Measurements from ENCODE around the gene HOXD9. TPM values are rescaled to one million over a fixed set of nuclear protein-coding genes. Genes with fewer than 3 reads are reported as not detected.

HOXD9 gene
- polyA plus RNA-seq, 3 donors, result not detected

DNA sequence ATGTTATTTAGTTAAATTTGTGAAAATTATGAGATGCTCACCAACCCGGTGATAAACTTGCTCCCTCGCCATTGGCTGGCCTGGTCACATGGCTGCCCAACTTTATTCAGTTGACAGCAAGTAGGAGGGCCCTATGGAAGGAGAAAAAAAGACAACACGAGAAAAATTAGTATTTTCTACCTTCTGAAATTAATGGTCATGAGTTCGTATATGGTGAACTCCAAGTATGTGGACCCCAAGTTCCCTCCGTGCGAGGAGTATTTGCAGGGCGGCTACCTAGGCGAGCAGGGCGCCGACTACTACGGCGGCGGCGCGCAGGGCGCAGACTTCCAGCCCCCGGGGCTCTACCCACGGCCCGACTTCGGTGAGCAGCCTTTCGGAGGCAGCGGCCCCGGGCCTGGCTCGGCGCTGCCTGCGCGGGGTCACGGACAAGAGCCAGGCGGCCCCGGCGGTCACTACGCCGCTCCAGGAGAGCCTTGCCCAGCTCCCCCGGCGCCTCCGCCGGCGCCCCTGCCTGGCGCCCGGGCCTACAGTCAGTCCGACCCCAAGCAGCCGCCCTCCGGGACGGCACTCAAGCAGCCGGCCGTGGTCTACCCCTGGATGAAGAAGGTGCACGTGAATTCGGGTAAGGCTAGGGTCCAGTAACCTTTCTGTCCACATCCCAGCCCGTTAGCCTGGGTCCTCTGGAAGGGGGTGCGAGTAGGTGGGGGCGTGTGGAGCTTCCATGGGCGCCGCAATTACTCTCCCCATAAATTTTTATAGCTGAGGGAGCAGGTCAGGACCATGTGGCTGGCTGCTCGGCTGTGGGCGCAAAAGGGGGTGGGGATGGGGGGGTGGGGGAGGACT is 29.1 kb downstream of the HOXD9 start, which contains the start of gene HOXD4:
Gene HOXD4, plus strand, starts transcription at position 109 of the 846 bp plus-strand sequence. Its CDS starts 84 bp downstream, at position 193.
- no peak within 1 kb of the TSS for H2AFZ ChIP-seq (ENCODE audit: insufficient read depth, low read depth, low read length, poor library complexity, severe bottlenecking)
- Mint-ChIP-seq H3K27ac (peak within 1 kb of the TSS in 1 of 7 donors; percentile 32), H3K9me3 (peaks cover 0 to 32% (median 16%) of the 10 kb centered on the region in 7 donors), H3K27me3 (ENCODE audit: low read depth in 3 of 3) (peaks cover 95 to 100% (median 96%) of the 10 kb centered on the region in 3 donors), H3K36me3 (peaks cover 3% of the 10 kb centered on the region in 2 donors), H3K4me3 (peak within 1 kb of the TSS in 1 of 2 donors; percentile 77), H3K4me1 (peaks cover 2% of the 10 kb centered on the region)
- H4K20me1 ChIP-seq (ENCODE audit: insufficient read depth, low read length), result no peaks in the 10 kb centered on the region
- H3K9me3 ChIP-seq (replicated peaks in 1 of 2; ENCODE audit: control insufficient read depth in 1 of 2, insufficient read depth in 1 of 2, low read length in 2 of 2), result peaks cover 0 to 63% of the 10 kb centered on the region in 2 donors
- intact Hi-C loops (cut with micrococcal nuclease), result no loop called here
- H3K36me3 ChIP-seq (replicated peaks in 1 of 2; ENCODE audit: control insufficient read depth in 1 of 2, insufficient read depth in 2 of 2, low read length in 2 of 2), result no peaks in the 10 kb centered on the region
- no peaks in the 10 kb centered on the region for H3K79me2 ChIP-seq (ENCODE audit: insufficient read depth, low read length)
- TF ChIP-seq, protein P1, sequence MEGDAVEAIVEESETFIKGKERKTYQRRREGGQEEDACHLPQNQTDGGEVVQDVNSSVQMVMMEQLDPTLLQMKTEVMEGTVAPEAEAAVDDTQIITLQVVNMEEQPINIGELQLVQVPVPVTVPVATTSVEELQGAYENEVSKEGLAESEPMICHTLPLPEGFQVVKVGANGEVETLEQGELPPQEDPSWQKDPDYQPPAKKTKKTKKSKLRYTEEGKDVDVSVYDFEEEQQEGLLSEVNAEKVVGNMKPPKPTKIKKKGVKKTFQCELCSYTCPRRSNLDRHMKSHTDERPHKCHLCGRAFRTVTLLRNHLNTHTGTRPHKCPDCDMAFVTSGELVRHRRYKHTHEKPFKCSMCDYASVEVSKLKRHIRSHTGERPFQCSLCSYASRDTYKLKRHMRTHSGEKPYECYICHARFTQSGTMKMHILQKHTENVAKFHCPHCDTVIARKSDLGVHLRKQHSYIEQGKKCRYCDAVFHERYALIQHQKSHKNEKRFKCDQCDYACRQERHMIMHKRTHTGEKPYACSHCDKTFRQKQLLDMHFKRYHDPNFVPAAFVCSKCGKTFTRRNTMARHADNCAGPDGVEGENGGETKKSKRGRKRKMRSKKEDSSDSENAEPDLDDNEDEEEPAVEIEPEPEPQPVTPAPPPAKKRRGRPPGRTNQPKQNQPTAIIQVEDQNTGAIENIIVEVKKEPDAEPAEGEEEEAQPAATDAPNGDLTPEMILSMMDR (IDR thresholded peaks at IDR 0.05), result no peak
- H3K27me3 ChIP-seq (ENCODE audit: control insufficient read depth in 2 of 2, insufficient read depth in 2 of 2, low read length in 2 of 2), result peaks cover 92 to 99% of the 10 kb centered on the region in 2 donors
- WGBS (ENCODE audit: insufficient coverage), result 2% methylated on average over 44 of the region's 55 CpGs
- no peak within 1 kb of the TSS for H3K9ac ChIP-seq (ENCODE audit: insufficient read depth, low read length, poor library complexity, severe bottlenecking)
- H3K4me2 ChIP-seq (replicated peaks; ENCODE audit: extremely low read depth, low read length, poor library complexity, severe bottlenecking), result no peak within 1 kb of the TSS
- no peak within 1 kb of the TSS for H3K4me3 ChIP-seq (replicated peaks in 1 of 3; ENCODE audit: low read depth in 2 of 3, low read length in 3 of 3)
- H3K4me1 ChIP-seq (ENCODE audit: control insufficient read depth in 1 of 2, insufficient read depth in 2 of 2, low read length in 2 of 2), result no peaks in the 10 kb centered on the region
- no peak within 1 kb of the TSS for H3K27ac ChIP-seq (ENCODE audit: low read depth in 1 of 2, low read length in 2 of 2)
- DNase-seq, result no peak

DNA sequence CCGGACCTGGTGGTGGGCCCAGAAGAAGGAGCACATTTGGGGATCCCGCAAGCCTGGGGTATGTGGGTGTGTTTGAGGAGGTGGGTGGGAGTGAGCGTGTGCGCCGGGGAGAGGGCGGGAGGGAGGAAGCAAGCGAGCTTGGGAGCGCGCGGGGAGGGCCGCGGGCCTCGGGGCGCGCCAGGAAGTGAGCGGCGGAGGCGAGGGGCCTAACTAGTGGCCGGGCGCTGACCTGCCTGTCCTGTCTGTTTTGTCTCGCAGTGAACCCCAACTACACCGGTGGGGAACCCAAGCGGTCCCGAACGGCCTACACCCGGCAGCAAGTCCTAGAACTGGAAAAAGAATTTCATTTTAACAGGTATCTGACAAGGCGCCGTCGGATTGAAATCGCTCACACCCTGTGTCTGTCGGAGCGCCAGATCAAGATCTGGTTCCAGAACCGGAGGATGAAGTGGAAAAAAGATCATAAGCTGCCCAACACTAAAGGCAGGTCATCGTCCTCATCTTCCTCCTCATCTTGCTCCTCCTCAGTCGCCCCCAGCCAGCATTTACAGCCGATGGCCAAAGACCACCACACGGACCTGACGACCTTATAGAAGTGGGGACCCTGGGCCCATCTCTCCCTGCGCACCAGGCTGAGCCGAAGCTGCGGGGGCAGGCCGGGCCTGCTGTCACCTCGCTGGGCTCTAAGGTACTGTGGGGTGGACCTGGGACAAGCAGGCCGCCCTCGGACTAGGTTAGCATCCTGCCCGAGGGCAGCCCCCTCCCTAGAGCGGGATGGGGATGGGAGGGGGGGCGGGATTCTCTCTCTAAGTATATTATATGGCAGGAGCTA is 30.0 kb downstream of the HOXD9 start:
- Histone ChIP-seq H3K4me3 (replicated peaks in 1 of 3; ENCODE audit: low read depth in 2 of 3, low read length in 3 of 3) (no peak overlapping the region), H3K9me3 (replicated peaks in 1 of 2; ENCODE audit: control insufficient read depth in 1 of 2, insufficient read depth in 1 of 2, low read length in 2 of 2) (peaks cover 0 to 62% of the 10 kb centered on the region in 2 donors), H3K79me2 (ENCODE audit: insufficient read depth, low read length) (no peaks in the 10 kb centered on the region), H3K4me2 (replicated peaks; ENCODE audit: extremely low read depth, low read length, poor library complexity, severe bottlenecking) (no peak overlapping the region), H3K27ac (ENCODE audit: low read depth in 1 of 2, low read length in 2 of 2) (no peak overlapping the region), H2AFZ (ENCODE audit: insufficient read depth, low read depth, low read length, poor library complexity, severe bottlenecking) (no peak overlapping the region), H3K9ac (ENCODE audit: insufficient read depth, low read length, poor library complexity, severe bottlenecking) (no peak overlapping the region), H3K4me1 (ENCODE audit: control insufficient read depth in 1 of 2, insufficient read depth in 2 of 2, low read length in 2 of 2) (no peaks in the 10 kb centered on the region), H4K20me1 (ENCODE audit: insufficient read depth, low read length) (no peaks in the 10 kb centered on the region), H3K27me3 (ENCODE audit: control insufficient read depth in 2 of 2, insufficient read depth in 2 of 2, low read length in 2 of 2) (peaks cover 92 to 99% of the 10 kb centered on the region in 2 donors), H3K36me3 (replicated peaks in 1 of 2; ENCODE audit: control insufficient read depth in 1 of 2, insufficient read depth in 2 of 2, low read length in 2 of 2) (no peaks in the 10 kb centered on the region)
- TF ChIP-seq, protein P1 (IDR thresholded peaks at IDR 0.05), result no peak
- WGBS (ENCODE audit: insufficient coverage), result 10% methylated on average over 40 of the region's 48 CpGs
- intact Hi-C loops (cut with micrococcal nuclease), result no loop called here
- Mint-ChIP-seq H3K27ac (no peak overlapping the region), H3K4me3 (peak overlapping the region in 1 of 2 donors; percentile 77), H3K4me1 (peaks cover 4% of the 10 kb centered on the region), H3K27me3 (ENCODE audit: low read depth in 3 of 3) (peaks cover 91 to 100% (median 95%) of the 10 kb centered on the region in 3 donors), H3K36me3 (peaks cover 3 to 4% of the 10 kb centered on the region in 2 donors), H3K9me3 (peaks cover 0 to 32% (median 15%) of the 10 kb centered on the region in 7 donors)
- DNase-seq, result no peak

All from CD14-positive monocyte (primary cell).